Endothelial cell (in vitro differentiated cells): ENCODE results near the gene INTS6. TPM values are rescaled to one million over a fixed set of nuclear protein-coding genes. Genes with fewer than 3 reads are reported as not detected.

Experiments used
- DNase-seq: peaks from one replicate; pipeline ENCODE4 v3.0.0; 2021; ENCODE audit warnings: low spot score
- H3K27ac Mint-ChIP-seq: one replicate; pipeline ENCODE4 v1.8.0; 2021; ENCODE audit warnings: mixed read lengths, inconsistent platforms; ENCODE audit not compliant: unreplicated experiment
- H3K27me3 Mint-ChIP-seq: one replicate; pipeline ENCODE4 v1.8.0; 2021; ENCODE audit warnings: mild to moderate bottlenecking, moderate library complexity, mixed read lengths, inconsistent platforms; ENCODE audit not compliant: unreplicated experiment
- H3K36me3 Mint-ChIP-seq: one replicate; pipeline ENCODE4 v1.8.0; 2021; ENCODE audit warnings: mild to moderate bottlenecking, low read depth, mixed read lengths, inconsistent platforms; ENCODE audit not compliant: unreplicated experiment
- H3K4me1 Mint-ChIP-seq: one replicate; pipeline ENCODE4 v1.8.0; 2021; ENCODE audit warnings: mild to moderate bottlenecking, mixed read lengths, inconsistent platforms; ENCODE audit not compliant: unreplicated experiment
- H3K4me3 Mint-ChIP-seq: one replicate; pipeline ENCODE4 v1.8.0; 2021; ENCODE audit warnings: mild to moderate bottlenecking, mixed read lengths, inconsistent platforms; ENCODE audit not compliant: unreplicated experiment
- H3K9me3 Mint-ChIP-seq: one replicate; pipeline ENCODE4 v1.8.0; 2021; ENCODE audit warnings: mixed read lengths, inconsistent platforms; ENCODE audit not compliant: unreplicated experiment
- CTCF ChIP-seq: fragments of 200-600 bp; sonication (generic); IDR thresholded peaks from one replicate; pipeline ENCODE4 v1.5.0; 2021; ENCODE audit warnings: antibody characterized with exemption; ENCODE audit not compliant: unreplicated experiment
- total RNA-seq: library from RNA; stranded (reverse); fragmentation: NEBNext Ultra II Directional; extraction: Animal tissue kit (Norgen Biotek cat#: 25700); gene quantifications from one replicate; pipeline ENCODE4 v1.2.1, GENCODE V29; 2021; ENCODE audit not compliant: unreplicated experiment

Gene INTS6
- total RNA-seq, 1 donor from 2014 or later: 45.0 TPM

GRCh38 chr13:51396352-51396751 lies 56.5 kb downstream of the INTS6 start:
- TF ChIP-seq CTCF: no peak
- Mint-ChIP-seq H3K27ac (peak overlapping the region; percentile 9), H3K4me1 (peaks cover 8% of the 10 kb centered on the region), H3K36me3 (peaks cover 4% of the 10 kb centered on the region), H3K27me3 (peaks cover 2% of the 10 kb centered on the region), H3K4me3 (no peak overlapping the region), H3K9me3 (no peaks in the 10 kb centered on the region)
- no peak for DNase-seq

GRCh38 chr13:51394724-51395123 lies 58.1 kb downstream of the INTS6 start:
- H3K27me3 Mint-ChIP-seq: peaks cover 2% of the 10 kb centered on the region
- H3K36me3 Mint-ChIP-seq: no peaks in the 10 kb centered on the region
- no peak overlapping the region for H3K4me3 Mint-ChIP-seq
- no peaks in the 10 kb centered on the region for H3K9me3 Mint-ChIP-seq
- H3K4me1 Mint-ChIP-seq: peaks cover 8% of the 10 kb centered on the region
- no peak overlapping the region for H3K27ac Mint-ChIP-seq
- no peak for DNase-seq
- TF ChIP-seq CTCF: no peak

- Mint-ChIP-seq H3K27me3 (no peaks in the 10 kb centered on the region), H3K9me3 (no peaks in the 10 kb centered on the region), H3K27ac (no peak overlapping the region), H3K4me1 (no peaks in the 10 kb centered on the region), H3K36me3 (peaks cover 3% of the 10 kb centered on the region), H3K4me3 (no peak overlapping the region)
- no peak for TF ChIP-seq CTCF
- DNase-seq: no peak
Observed at GRCh38 chr13:51385114-51385513, 67.7 kb downstream of the INTS6 start.

GRCh38 chr13:51380269-51380668 lies 72.6 kb downstream of the INTS6 start:
- no peak for DNase-seq
- Mint-ChIP-seq H3K27ac (no peak overlapping the region), H3K36me3 (peaks cover 6% of the 10 kb centered on the region), H3K27me3 (no peaks in the 10 kb centered on the region), H3K9me3 (no peaks in the 10 kb centered on the region), H3K4me3 (no peak overlapping the region), H3K4me1 (no peaks in the 10 kb centered on the region)
- no peak for TF ChIP-seq CTCF

- TF ChIP-seq CTCF: no peak
- no peak overlapping the region for H3K4me3 Mint-ChIP-seq
- no peaks in the 10 kb centered on the region for H3K4me1 Mint-ChIP-seq
- H3K27ac Mint-ChIP-seq: no peak overlapping the region
- H3K36me3 Mint-ChIP-seq: peaks cover 12% of the 10 kb centered on the region
- no peaks in the 10 kb centered on the region for H3K9me3 Mint-ChIP-seq
- DNase-seq: no peak
- H3K27me3 Mint-ChIP-seq: no peaks in the 10 kb centered on the region
Observed at GRCh38 chr13:51373451-51373850, 79.4 kb downstream of the INTS6 start.
